Right lobe of liver (tissue), 4 donors: ENCODE measurements around the gene ANO2.

ENCODE experiments used
- POLR2A ChIP-seq: fragments of 450-650 bp; IDR thresholded peaks from one replicate; pipeline ENCODE4 v1.6.1; 2017; ENCODE audit warnings: antibody characterized with exemption, mild to moderate bottlenecking
- TF ChIP-seq, protein P1 (sequence below), 4 donors: fragments of 200-600 bp in 3 of 4; fragments of 450-650 bp in 1 of 4; IDR thresholded peaks; one replicate each; pipeline versions ENCODE4 v1.5.1 to v1.8.0; 2016 to 2022; ENCODE audit warnings: antibody characterized with exemption in 4 of 4, mild to moderate bottlenecking in 2 of 4
- donor health status: DM: no; HTN: no; CAD: no.
- donor health status: DM: no; HTN: no; CAD: no.
- donor health status: DM: no; HTN: yes; CAD: no.

DNA sequence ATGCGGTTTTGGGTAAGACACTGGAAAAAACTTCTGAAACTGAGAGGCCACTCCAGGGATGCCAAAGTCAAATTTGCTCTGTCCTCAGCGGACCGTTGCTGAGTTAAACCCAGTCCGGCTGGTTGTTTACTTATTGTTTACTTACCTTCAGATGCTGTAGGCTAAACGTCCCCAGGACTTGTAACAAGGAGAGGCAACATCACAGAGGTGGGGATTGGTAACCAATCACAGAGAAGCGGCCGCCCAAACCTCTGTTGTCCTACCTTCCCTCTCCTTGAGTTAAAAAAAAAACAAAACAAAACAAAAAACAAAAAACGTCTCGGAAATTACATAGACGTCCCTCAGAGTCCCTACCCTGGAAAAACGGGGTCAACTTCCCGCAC lies 380 bp downstream of the ANO2 start:
- TF ChIP-seq POLR2A, result no peak
- TF ChIP-seq, protein P1, sequence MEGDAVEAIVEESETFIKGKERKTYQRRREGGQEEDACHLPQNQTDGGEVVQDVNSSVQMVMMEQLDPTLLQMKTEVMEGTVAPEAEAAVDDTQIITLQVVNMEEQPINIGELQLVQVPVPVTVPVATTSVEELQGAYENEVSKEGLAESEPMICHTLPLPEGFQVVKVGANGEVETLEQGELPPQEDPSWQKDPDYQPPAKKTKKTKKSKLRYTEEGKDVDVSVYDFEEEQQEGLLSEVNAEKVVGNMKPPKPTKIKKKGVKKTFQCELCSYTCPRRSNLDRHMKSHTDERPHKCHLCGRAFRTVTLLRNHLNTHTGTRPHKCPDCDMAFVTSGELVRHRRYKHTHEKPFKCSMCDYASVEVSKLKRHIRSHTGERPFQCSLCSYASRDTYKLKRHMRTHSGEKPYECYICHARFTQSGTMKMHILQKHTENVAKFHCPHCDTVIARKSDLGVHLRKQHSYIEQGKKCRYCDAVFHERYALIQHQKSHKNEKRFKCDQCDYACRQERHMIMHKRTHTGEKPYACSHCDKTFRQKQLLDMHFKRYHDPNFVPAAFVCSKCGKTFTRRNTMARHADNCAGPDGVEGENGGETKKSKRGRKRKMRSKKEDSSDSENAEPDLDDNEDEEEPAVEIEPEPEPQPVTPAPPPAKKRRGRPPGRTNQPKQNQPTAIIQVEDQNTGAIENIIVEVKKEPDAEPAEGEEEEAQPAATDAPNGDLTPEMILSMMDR (IDR thresholded peaks at IDR 0.05), result no peak
